Measurements from ENCODE around the gene NUP188.
"Not testable (repeated sequence)": the region's sequence is repeated elsewhere in the genome, so short reads cannot be mapped to it uniquely, and the experiment has no call there.

Gene NUP188

GRCh38 chr9:128946571-128947276, 775 bp upstream of the NUP188 start:
- Histone ChIP-seq H3K9me3 (ENCODE audit: control insufficient read depth in 2 of 2, low read length in 2 of 2) (no peaks in the 10 kb centered on the region), H3K4me3 (ENCODE audit: low read length in 2 of 2) (peak overlapping the region; percentile 74 to 91), H3K27ac (ENCODE audit: low read length) (peak overlapping the region; percentile 88), H3K4me1 (ENCODE audit: control insufficient read depth, insufficient read depth, low read length) (peaks cover 29% of the 10 kb centered on the region), H3K27me3 (ENCODE audit: control insufficient read depth in 1 of 2, insufficient read depth in 2 of 2, low read length in 2 of 2) (no peaks in the 10 kb centered on the region), H3K36me3 (ENCODE audit: control insufficient read depth in 2 of 2, insufficient read depth in 2 of 2, low read length in 2 of 2) (peaks cover 2 to 13% of the 10 kb centered on the region in 2 donors), H3K9ac (ENCODE audit: low read length in 2 of 2) (peak overlapping the region; percentile 88 to 92)

- Histone ChIP-seq H3K4me3 (ENCODE audit: low read length in 2 of 2) (peak overlapping the region; percentile 74 to 91), H3K9ac (ENCODE audit: low read length in 2 of 2) (peak overlapping the region; percentile 88 to 92)
Measured at GRCh38 chr9:128947277-128947526, 297 bp upstream of the NUP188 start.

GRCh38 chr9:128961403-128961802, 13.9 kb downstream of the NUP188 start:
- H3K36me3 ChIP-seq (ENCODE audit: control insufficient read depth in 2 of 2, insufficient read depth in 2 of 2, low read length in 2 of 2): peaks cover 17 to 25% of the 10 kb centered on the region in 2 donors
- not testable (repeated sequence) for H3K27ac ChIP-seq (ENCODE audit: low read length); H3K9me3 ChIP-seq (ENCODE audit: control insufficient read depth in 2 of 2, low read length in 2 of 2); H3K4me3 ChIP-seq (ENCODE audit: low read length in 2 of 2); H3K9ac ChIP-seq (ENCODE audit: low read length in 2 of 2); H3K4me1 ChIP-seq (ENCODE audit: control insufficient read depth, insufficient read depth, low read length); H3K27me3 ChIP-seq (ENCODE audit: control insufficient read depth in 1 of 2, insufficient read depth in 2 of 2, low read length in 2 of 2)

More at GRCh38 chr9:128947277-128947526, 297 bp upstream of the NUP188 start:
- H3K27me3 ChIP-seq (ENCODE audit: control insufficient read depth in 1 of 2, insufficient read depth in 2 of 2, low read length in 2 of 2): no peaks in the 10 kb centered on the region
- H3K36me3 ChIP-seq (ENCODE audit: control insufficient read depth in 2 of 2, insufficient read depth in 2 of 2, low read length in 2 of 2): peaks cover 2 to 13% of the 10 kb centered on the region in 2 donors
- H3K4me1 ChIP-seq (ENCODE audit: control insufficient read depth, insufficient read depth, low read length): peaks cover 29% of the 10 kb centered on the region
- H3K27ac ChIP-seq (ENCODE audit: low read length): peak overlapping the region; percentile 88
- no peaks in the 10 kb centered on the region for H3K9me3 ChIP-seq (ENCODE audit: control insufficient read depth in 2 of 2, low read length in 2 of 2)

- no peaks in the 10 kb centered on the region for H3K4me1 ChIP-seq (ENCODE audit: control insufficient read depth, insufficient read depth, low read length)
- H3K27me3 ChIP-seq (ENCODE audit: control insufficient read depth in 1 of 2, insufficient read depth in 2 of 2, low read length in 2 of 2): no peaks in the 10 kb centered on the region
- H3K9ac ChIP-seq (ENCODE audit: low read length in 2 of 2): no peak overlapping the region
- no peak overlapping the region for H3K4me3 ChIP-seq (ENCODE audit: low read length in 2 of 2)
- peaks cover 23 to 38% of the 10 kb centered on the region in 2 donors for H3K36me3 ChIP-seq (ENCODE audit: control insufficient read depth in 2 of 2, insufficient read depth in 2 of 2, low read length in 2 of 2)
- H3K27ac ChIP-seq (ENCODE audit: low read length): no peak overlapping the region
- no peaks in the 10 kb centered on the region for H3K9me3 ChIP-seq (ENCODE audit: control insufficient read depth in 2 of 2, low read length in 2 of 2)
Measured at GRCh38 chr9:128969491-128969890, 22.0 kb downstream of the NUP188 start.

GRCh38 chr9:128972956-128973355, 25.5 kb downstream of the NUP188 start:
- Histone ChIP-seq H3K27me3 (ENCODE audit: control insufficient read depth in 1 of 2, insufficient read depth in 2 of 2, low read length in 2 of 2) (no peaks in the 10 kb centered on the region), H3K9me3 (ENCODE audit: control insufficient read depth in 2 of 2, low read length in 2 of 2) (no peaks in the 10 kb centered on the region), H3K4me1 (ENCODE audit: control insufficient read depth, insufficient read depth, low read length) (no peaks in the 10 kb centered on the region), H3K27ac (ENCODE audit: low read length) (no peak overlapping the region), H3K36me3 (ENCODE audit: control insufficient read depth in 2 of 2, insufficient read depth in 2 of 2, low read length in 2 of 2) (peaks cover 31 to 60% of the 10 kb centered on the region in 2 donors), H3K4me3 (ENCODE audit: low read length in 2 of 2) (no peak overlapping the region), H3K9ac (ENCODE audit: low read length in 2 of 2) (no peak overlapping the region)

- Histone ChIP-seq H3K9me3 (ENCODE audit: control insufficient read depth in 2 of 2, low read length in 2 of 2) (no peaks in the 10 kb centered on the region), H3K4me1 (ENCODE audit: control insufficient read depth, insufficient read depth, low read length) (no peaks in the 10 kb centered on the region), H3K4me3 (ENCODE audit: low read length in 2 of 2) (no peak overlapping the region), H3K27ac (ENCODE audit: low read length) (no peak overlapping the region), H3K27me3 (ENCODE audit: control insufficient read depth in 1 of 2, insufficient read depth in 2 of 2, low read length in 2 of 2) (no peaks in the 10 kb centered on the region), H3K9ac (ENCODE audit: low read length in 2 of 2) (no peak overlapping the region), H3K36me3 (ENCODE audit: control insufficient read depth in 2 of 2, insufficient read depth in 2 of 2, low read length in 2 of 2) (peaks cover 43 to 67% of the 10 kb centered on the region in 2 donors)
Measured at GRCh38 chr9:128979111-128979510, 31.6 kb downstream of the NUP188 start.

GRCh38 chr9:128983536-128983935, 36.0 kb downstream of the NUP188 start:
- Histone ChIP-seq H3K9me3 (ENCODE audit: control insufficient read depth in 2 of 2, low read length in 2 of 2) (no peaks in the 10 kb centered on the region), H3K27ac (ENCODE audit: low read length) (no peak overlapping the region), H3K9ac (ENCODE audit: low read length in 2 of 2) (no peak overlapping the region), H3K4me3 (ENCODE audit: low read length in 2 of 2) (no peak overlapping the region), H3K4me1 (ENCODE audit: control insufficient read depth, insufficient read depth, low read length) (no peaks in the 10 kb centered on the region), H3K27me3 (ENCODE audit: control insufficient read depth in 1 of 2, insufficient read depth in 2 of 2, low read length in 2 of 2) (no peaks in the 10 kb centered on the region), H3K36me3 (ENCODE audit: control insufficient read depth in 2 of 2, insufficient read depth in 2 of 2, low read length in 2 of 2) (peaks cover 49 to 66% of the 10 kb centered on the region in 2 donors)

GRCh38 chr9:128986671-128987070, 39.2 kb downstream of the NUP188 start:
- H3K27me3 ChIP-seq (ENCODE audit: control insufficient read depth in 1 of 2, insufficient read depth in 2 of 2, low read length in 2 of 2): no peaks in the 10 kb centered on the region
- H3K9ac ChIP-seq (ENCODE audit: low read length in 2 of 2): no peak overlapping the region
- no peaks in the 10 kb centered on the region for H3K4me1 ChIP-seq (ENCODE audit: control insufficient read depth, insufficient read depth, low read length)
- H3K4me3 ChIP-seq (ENCODE audit: low read length in 2 of 2): no peak overlapping the region
- H3K9me3 ChIP-seq (ENCODE audit: control insufficient read depth in 2 of 2, low read length in 2 of 2): no peaks in the 10 kb centered on the region
- peaks cover 32 to 46% of the 10 kb centered on the region in 2 donors for H3K36me3 ChIP-seq (ENCODE audit: control insufficient read depth in 2 of 2, insufficient read depth in 2 of 2, low read length in 2 of 2)
- no peak overlapping the region for H3K27ac ChIP-seq (ENCODE audit: low read length)

GRCh38 chr9:128987805-128988204, 40.3 kb downstream of the NUP188 start:
- Histone ChIP-seq H3K36me3 (ENCODE audit: control insufficient read depth in 2 of 2, insufficient read depth in 2 of 2, low read length in 2 of 2) (peaks cover 26 to 39% of the 10 kb centered on the region in 2 donors), H3K4me1 (ENCODE audit: control insufficient read depth, insufficient read depth, low read length) (no peaks in the 10 kb centered on the region), H3K4me3 (ENCODE audit: low read length in 2 of 2) (no peak overlapping the region), H3K9me3 (ENCODE audit: control insufficient read depth in 2 of 2, low read length in 2 of 2) (no peaks in the 10 kb centered on the region), H3K9ac (ENCODE audit: low read length in 2 of 2) (no peak overlapping the region), H3K27me3 (ENCODE audit: control insufficient read depth in 1 of 2, insufficient read depth in 2 of 2, low read length in 2 of 2) (no peaks in the 10 kb centered on the region), H3K27ac (ENCODE audit: low read length) (no peak overlapping the region)

- Histone ChIP-seq H3K4me1 (ENCODE audit: control insufficient read depth, insufficient read depth, low read length) (no peaks in the 10 kb centered on the region), H3K4me3 (ENCODE audit: low read length in 2 of 2) (no peak overlapping the region), H3K9ac (ENCODE audit: low read length in 2 of 2) (no peak overlapping the region), H3K27me3 (ENCODE audit: control insufficient read depth in 1 of 2, insufficient read depth in 2 of 2, low read length in 2 of 2) (no peaks in the 10 kb centered on the region), H3K9me3 (ENCODE audit: control insufficient read depth in 2 of 2, low read length in 2 of 2) (no peaks in the 10 kb centered on the region), H3K36me3 (ENCODE audit: control insufficient read depth in 2 of 2, insufficient read depth in 2 of 2, low read length in 2 of 2) (peaks cover 45 to 46% of the 10 kb centered on the region in 2 donors), H3K27ac (ENCODE audit: low read length) (no peak overlapping the region)
Measured at GRCh38 chr9:128992995-128993394, 45.5 kb downstream of the NUP188 start.

- H3K27ac ChIP-seq (ENCODE audit: low read length): no peak overlapping the region
Measured at GRCh38 chr9:128995791-128996190, 48.3 kb downstream of the NUP188 start.

More at GRCh38 chr9:128995791-128996190, 48.3 kb downstream of the NUP188 start:
- H3K36me3 ChIP-seq (ENCODE audit: control insufficient read depth in 2 of 2, insufficient read depth in 2 of 2, low read length in 2 of 2): peaks cover 58 to 60% of the 10 kb centered on the region in 2 donors
- H3K4me3 ChIP-seq (ENCODE audit: low read length in 2 of 2): no peak overlapping the region
- H3K27me3 ChIP-seq (ENCODE audit: control insufficient read depth in 1 of 2, insufficient read depth in 2 of 2, low read length in 2 of 2): no peaks in the 10 kb centered on the region
- no peaks in the 10 kb centered on the region for H3K4me1 ChIP-seq (ENCODE audit: control insufficient read depth, insufficient read depth, low read length)
- H3K9me3 ChIP-seq (ENCODE audit: control insufficient read depth in 2 of 2, low read length in 2 of 2): no peaks in the 10 kb centered on the region
- no peak overlapping the region for H3K9ac ChIP-seq (ENCODE audit: low read length in 2 of 2)

Measured in stomach smooth muscle (tissue), 2 donors.